ENCODE results near the gene MBP. TPM values are rescaled to one million over a fixed set of nuclear protein-coding genes. Genes with fewer than 3 reads are reported as not detected.

The MBP gene
- total RNA-seq, 1 experiment from 2014 or later = not detected

- BruUV-seq (replicated peaks) = no TSS peak
- intact Hi-C loops (cut with micrococcal nuclease; ENCODE audit: unreplicated experiment) = no loop called here
- no peaks in the 10 kb centered on the region for H3K9me3 ChIP-seq (ENCODE audit: low read depth, low read length, poor library complexity, severe bottlenecking)
- H3K36me3 ChIP-seq (ENCODE audit: insufficient read depth, low read length, poor library complexity, severe bottlenecking) = no peaks in the 10 kb centered on the region
- no peak for DNase-seq (ENCODE audit: low spot score)
- TF ChIP-seq CTCF (conservative IDR thresholded peaks at IDR 0.05; ENCODE audit: low read depth, low read length) = no peak
- TF ChIP-seq EZH2 (IDR thresholded peaks at IDR 0.05; ENCODE audit: borderline replicate concordance, low read depth, low read length, poor library complexity, severe bottlenecking) = no peak
- H3K27ac ChIP-seq (ENCODE audit: low read depth, low read length, poor library complexity, severe bottlenecking) = no peak overlapping the region
- POLR2A ChIA-PET (ENCODE audit: low non-redundant PET) = no interaction called here
- no peaks in the 10 kb centered on the region for H3K4me1 ChIP-seq (ENCODE audit: insufficient read depth, low read length, poor library complexity, severe bottlenecking)
- H3K4me3 ChIP-seq (ENCODE audit: low read depth, low read length, poor library complexity, severe bottlenecking) = no peak overlapping the region
- no peaks in the 10 kb centered on the region for H3K27me3 ChIP-seq (replicated peaks; ENCODE audit: insufficient read depth, low read depth, low read length, poor library complexity)
- CTCF ChIA-PET = no interaction called here
Measured at GRCh38 chr18:77118256-77119090, 14.1 kb downstream of the MBP start.

- POLR2A ChIA-PET (ENCODE audit: low non-redundant PET) = no interaction called here
- H3K9me3 ChIP-seq (ENCODE audit: low read depth, low read length, poor library complexity, severe bottlenecking) = no peaks in the 10 kb centered on the region
- no peaks in the 10 kb centered on the region for H3K4me1 ChIP-seq (ENCODE audit: insufficient read depth, low read length, poor library complexity, severe bottlenecking)
- intact Hi-C loops (cut with micrococcal nuclease; ENCODE audit: unreplicated experiment) = no loop called here
- no peak overlapping the region for H3K27ac ChIP-seq (ENCODE audit: low read depth, low read length, poor library complexity, severe bottlenecking)
- no peaks in the 10 kb centered on the region for H3K36me3 ChIP-seq (ENCODE audit: insufficient read depth, low read length, poor library complexity, severe bottlenecking)
- TF ChIP-seq CTCF (conservative IDR thresholded peaks at IDR 0.05; ENCODE audit: low read depth, low read length) (no peak), EZH2 (IDR thresholded peaks at IDR 0.05; ENCODE audit: borderline replicate concordance, low read depth, low read length, poor library complexity, severe bottlenecking) (no peak)
- no peaks in the 10 kb centered on the region for H3K27me3 ChIP-seq (replicated peaks; ENCODE audit: insufficient read depth, low read depth, low read length, poor library complexity)
- no peak overlapping the region for H3K4me3 ChIP-seq (ENCODE audit: low read depth, low read length, poor library complexity, severe bottlenecking)
- no TSS peak for BruUV-seq (replicated peaks)
- DNase-seq (ENCODE audit: low spot score) = no peak
- CTCF ChIA-PET = no interaction called here
Measured at GRCh38 chr18:77116201-77117080, 16.1 kb downstream of the MBP start.

- Histone ChIP-seq H3K36me3 (ENCODE audit: insufficient read depth, low read length, poor library complexity, severe bottlenecking) (no peaks in the 10 kb centered on the region), H3K27ac (ENCODE audit: low read depth, low read length, poor library complexity, severe bottlenecking) (no peak overlapping the region), H3K4me3 (ENCODE audit: low read depth, low read length, poor library complexity, severe bottlenecking) (no peak overlapping the region), H3K4me1 (ENCODE audit: insufficient read depth, low read length, poor library complexity, severe bottlenecking) (no peaks in the 10 kb centered on the region), H3K27me3 (replicated peaks; ENCODE audit: insufficient read depth, low read depth, low read length, poor library complexity) (no peaks in the 10 kb centered on the region), H3K9me3 (ENCODE audit: low read depth, low read length, poor library complexity, severe bottlenecking) (no peaks in the 10 kb centered on the region)
- intact Hi-C loops (cut with micrococcal nuclease; ENCODE audit: unreplicated experiment) = no loop called here
- no TSS peak for BruUV-seq (replicated peaks)
- TF ChIP-seq CTCF (conservative IDR thresholded peaks at IDR 0.05; ENCODE audit: low read depth, low read length) = no peak
- no peak for TF ChIP-seq EZH2 (IDR thresholded peaks at IDR 0.05; ENCODE audit: borderline replicate concordance, low read depth, low read length, poor library complexity, severe bottlenecking)
- DNase-seq (ENCODE audit: low spot score) = no peak
- CTCF ChIA-PET = no interaction called here
- POLR2A ChIA-PET (ENCODE audit: low non-redundant PET) = no interaction called here
Measured at GRCh38 chr18:77115192-77115953, 17.2 kb downstream of the MBP start.
